Large intestine (tissue), 3 donors: ENCODE results near the gene TBC1D22A. TPM values are rescaled to one million over a fixed set of nuclear protein-coding genes. Genes with fewer than 3 reads are reported as not detected.

Experiments used
- DNase-seq, 2 donors: peaks; one replicate each; pipeline versions ENCODE4 v3.0.0 to v3.0.0-alpha.2; 2013
- H3K27ac ChIP-seq: one replicate; pipeline ENCODE4 v1.5.1; 2013; ENCODE audit warnings: low read length
- H3K27me3 ChIP-seq: 2 replicates; pipeline ENCODE4 v1.6.1; 2013; ENCODE audit warnings: low read length; ENCODE audit not compliant: control insufficient read depth, insufficient read depth
- H3K36me3 ChIP-seq: 2 replicates; pipeline ENCODE4 v1.6.1; 2013; ENCODE audit warnings: low read length; ENCODE audit not compliant: control insufficient read depth, insufficient read depth
- H3K4me1 ChIP-seq: one replicate; pipeline ENCODE4 v1.6.1; 2013; ENCODE audit warnings: low read length; ENCODE audit not compliant: control insufficient read depth, insufficient read depth
- H3K4me3 ChIP-seq: one replicate; pipeline ENCODE4 v1.5.1; 2013; ENCODE audit warnings: low read length
- H3K9me3 ChIP-seq: one replicate; pipeline ENCODE4 v1.6.1; 2013; ENCODE audit warnings: mild to moderate bottlenecking, low read depth, low read length, moderate library complexity; ENCODE audit not compliant: control insufficient read depth
- WGBS: methylation state at CpG from one replicate; pipeline ENCODE4 v1.1.5; 2013; ENCODE audit warnings: low lambda C conversion rate; ENCODE audit not compliant: insufficient coverage; 5-methylcytosine and 5-hydroxymethylcytosine counted together
- polyA plus RNA-seq: library from polyadenylated mRNA; unstranded; fragments of 120-200 nt; gene quantifications from one replicate; pipeline ENCODE4 v1.2.1, GENCODE V29; 2013

TBC1D22A gene
- polyA plus RNA-seq, 1 donor: 21.5 TPM

GRCh38 chr22:46867106-46867505, 104.7 kb downstream of the TBC1D22A start:
- no peak for DNase-seq

GRCh38 chr22:46869329-46869728, 106.9 kb downstream of the TBC1D22A start:
- Histone ChIP-seq H3K36me3 (peaks cover 2% of the 10 kb centered on the region), H3K4me3 (no peak overlapping the region), H3K4me1 (peaks cover 4% of the 10 kb centered on the region), H3K27ac (no peak overlapping the region), H3K9me3 (no peaks in the 10 kb centered on the region), H3K27me3 (no peaks in the 10 kb centered on the region)
- no peak for DNase-seq
- WGBS: no CpG with 5 or more reads among the region's 5 CpGs

More at GRCh38 chr22:46867106-46867505, 104.7 kb downstream of the TBC1D22A start:
- Histone ChIP-seq H3K36me3 (peaks cover 2% of the 10 kb centered on the region), H3K4me1 (peaks cover 15% of the 10 kb centered on the region), H3K27me3 (no peaks in the 10 kb centered on the region), H3K4me3 (no peak overlapping the region), H3K27ac (no peak overlapping the region), H3K9me3 (no peaks in the 10 kb centered on the region)
- WGBS: 100% methylated on average over 1 of the region's 4 CpGs

- H3K27me3 ChIP-seq: no peaks in the 10 kb centered on the region
- 60% methylated on average over 1 of the region's 1 CpG for WGBS
- no peaks in the 10 kb centered on the region for H3K9me3 ChIP-seq
- no peak for DNase-seq
- no peak overlapping the region for H3K4me3 ChIP-seq
- H3K4me1 ChIP-seq: no peaks in the 10 kb centered on the region
- H3K36me3 ChIP-seq: peaks cover 2% of the 10 kb centered on the region
- H3K27ac ChIP-seq: no peak overlapping the region
These were observed 107.5 kb downstream of the TBC1D22A start for GRCh38 chr22:46869831-46870441.

GRCh38 chr22:46871826-46872225, 109.4 kb downstream of the TBC1D22A start:
- Histone ChIP-seq H3K4me1 (no peaks in the 10 kb centered on the region), H3K27ac (no peak overlapping the region), H3K27me3 (no peaks in the 10 kb centered on the region), H3K36me3 (peaks cover 2% of the 10 kb centered on the region), H3K4me3 (no peak overlapping the region), H3K9me3 (no peaks in the 10 kb centered on the region)
- no peak for DNase-seq
- 82% methylated on average over 1 of the region's 2 CpGs for WGBS

- no peak for DNase-seq
- no peaks in the 10 kb centered on the region for H3K9me3 ChIP-seq
- H3K27ac ChIP-seq: no peak overlapping the region
- no peak overlapping the region for H3K4me3 ChIP-seq
- H3K4me1 ChIP-seq: peaks cover 3% of the 10 kb centered on the region
- no peaks in the 10 kb centered on the region for H3K27me3 ChIP-seq
- WGBS: no CpG with 5 or more reads among the region's 4 CpGs
- H3K36me3 ChIP-seq: peaks cover 2% of the 10 kb centered on the region
These were observed 112.6 kb downstream of the TBC1D22A start for GRCh38 chr22:46875089-46875488.

GRCh38 chr22:46876357-46876934, 114.0 kb downstream of the TBC1D22A start:
- H3K4me1 ChIP-seq: peaks cover 3% of the 10 kb centered on the region
- no peaks in the 10 kb centered on the region for H3K27me3 ChIP-seq
- no peak overlapping the region for H3K4me3 ChIP-seq
- H3K27ac ChIP-seq: no peak overlapping the region
- no peaks in the 10 kb centered on the region for H3K36me3 ChIP-seq
- no peak for DNase-seq
- no peaks in the 10 kb centered on the region for H3K9me3 ChIP-seq
- WGBS: 100% methylated on average over 1 of the region's 7 CpGs

- WGBS: 67% methylated on average over 1 of the region's 11 CpGs
- no peaks in the 10 kb centered on the region for H3K27me3 ChIP-seq
- no peak overlapping the region for H3K4me3 ChIP-seq
- peak overlapping the region; percentile 13 for H3K27ac ChIP-seq
- peak; percentile 71 to 83 for DNase-seq
- no peaks in the 10 kb centered on the region for H3K36me3 ChIP-seq
- H3K4me1 ChIP-seq: peaks cover 3% of the 10 kb centered on the region
- no peaks in the 10 kb centered on the region for H3K9me3 ChIP-seq
These were observed 115.9 kb downstream of the TBC1D22A start for GRCh38 chr22:46878191-46878948.

GRCh38 chr22:46879083-46879482, 116.6 kb downstream of the TBC1D22A start:
- Histone ChIP-seq H3K27ac (no peak overlapping the region), H3K9me3 (no peaks in the 10 kb centered on the region), H3K36me3 (peaks cover 4% of the 10 kb centered on the region), H3K27me3 (no peaks in the 10 kb centered on the region), H3K4me3 (no peak overlapping the region), H3K4me1 (peaks cover 3% of the 10 kb centered on the region)
- DNase-seq: no peak
- no CpG with 5 or more reads among the region's 7 CpGs for WGBS

GRCh38 chr22:46881373-46882118, 119.1 kb downstream of the TBC1D22A start:
- DNase-seq: no peak
- Histone ChIP-seq H3K9me3 (no peaks in the 10 kb centered on the region), H3K4me1 (peaks cover 3% of the 10 kb centered on the region), H3K27ac (no peak overlapping the region), H3K27me3 (no peaks in the 10 kb centered on the region), H3K4me3 (no peak overlapping the region), H3K36me3 (peaks cover 14% of the 10 kb centered on the region)
- WGBS: no CpG with 5 or more reads among the region's 11 CpGs
